Measurements from ENCODE around the gene MRPL51.
"Not testable (repeated sequence)": the region's sequence is repeated elsewhere in the genome, so short reads cannot be mapped to it uniquely, and the experiment has no call there.

The MRPL51 gene

DNA sequence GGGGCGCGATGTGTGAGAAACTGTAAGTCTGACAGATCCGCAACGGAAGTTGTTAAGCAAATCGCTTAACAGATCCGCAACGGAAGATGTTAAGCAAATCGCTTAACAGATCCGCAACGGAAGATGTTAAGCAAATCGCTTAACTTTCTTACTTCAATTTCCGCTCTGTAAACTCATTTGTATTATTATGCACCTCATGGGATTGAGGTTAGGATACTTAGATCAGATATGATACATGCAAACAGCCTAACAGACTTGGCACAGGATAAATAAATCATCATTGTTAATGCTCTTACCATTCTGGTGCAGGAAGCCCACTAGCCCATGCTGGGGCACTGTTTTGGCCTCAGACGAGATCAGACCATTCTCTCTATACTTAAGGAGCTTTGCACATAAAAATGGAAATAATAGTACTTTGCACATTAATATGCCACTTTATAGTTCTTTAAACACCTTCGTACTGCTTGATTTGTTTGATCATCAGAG, 1.2 kb upstream of the MRPL51 start:
- DNase-seq (ENCODE audit: extremely low spot score) = no peak
- ChIA-PET POLR2A (interaction anchor here (0.9 kb wide), 1 partner anchor 24 kb away, joined by 4 read pairs; the partner anchor contains the start of gene VAMP1), CTCF (interaction anchor here (0.7 to 2.4 kb wide), 7 partner anchors 12 to 70 kb away, joined by 4 to 6 read pairs (median 4); no protein-coding TSS in a partner anchor)
- TF ChIP-seq, protein P1, sequence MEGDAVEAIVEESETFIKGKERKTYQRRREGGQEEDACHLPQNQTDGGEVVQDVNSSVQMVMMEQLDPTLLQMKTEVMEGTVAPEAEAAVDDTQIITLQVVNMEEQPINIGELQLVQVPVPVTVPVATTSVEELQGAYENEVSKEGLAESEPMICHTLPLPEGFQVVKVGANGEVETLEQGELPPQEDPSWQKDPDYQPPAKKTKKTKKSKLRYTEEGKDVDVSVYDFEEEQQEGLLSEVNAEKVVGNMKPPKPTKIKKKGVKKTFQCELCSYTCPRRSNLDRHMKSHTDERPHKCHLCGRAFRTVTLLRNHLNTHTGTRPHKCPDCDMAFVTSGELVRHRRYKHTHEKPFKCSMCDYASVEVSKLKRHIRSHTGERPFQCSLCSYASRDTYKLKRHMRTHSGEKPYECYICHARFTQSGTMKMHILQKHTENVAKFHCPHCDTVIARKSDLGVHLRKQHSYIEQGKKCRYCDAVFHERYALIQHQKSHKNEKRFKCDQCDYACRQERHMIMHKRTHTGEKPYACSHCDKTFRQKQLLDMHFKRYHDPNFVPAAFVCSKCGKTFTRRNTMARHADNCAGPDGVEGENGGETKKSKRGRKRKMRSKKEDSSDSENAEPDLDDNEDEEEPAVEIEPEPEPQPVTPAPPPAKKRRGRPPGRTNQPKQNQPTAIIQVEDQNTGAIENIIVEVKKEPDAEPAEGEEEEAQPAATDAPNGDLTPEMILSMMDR (IDR thresholded peaks at IDR 0.05; ENCODE audit: control extremely low read depth, extremely low read depth, low read depth, missing control alignments) = no peak

DNA sequence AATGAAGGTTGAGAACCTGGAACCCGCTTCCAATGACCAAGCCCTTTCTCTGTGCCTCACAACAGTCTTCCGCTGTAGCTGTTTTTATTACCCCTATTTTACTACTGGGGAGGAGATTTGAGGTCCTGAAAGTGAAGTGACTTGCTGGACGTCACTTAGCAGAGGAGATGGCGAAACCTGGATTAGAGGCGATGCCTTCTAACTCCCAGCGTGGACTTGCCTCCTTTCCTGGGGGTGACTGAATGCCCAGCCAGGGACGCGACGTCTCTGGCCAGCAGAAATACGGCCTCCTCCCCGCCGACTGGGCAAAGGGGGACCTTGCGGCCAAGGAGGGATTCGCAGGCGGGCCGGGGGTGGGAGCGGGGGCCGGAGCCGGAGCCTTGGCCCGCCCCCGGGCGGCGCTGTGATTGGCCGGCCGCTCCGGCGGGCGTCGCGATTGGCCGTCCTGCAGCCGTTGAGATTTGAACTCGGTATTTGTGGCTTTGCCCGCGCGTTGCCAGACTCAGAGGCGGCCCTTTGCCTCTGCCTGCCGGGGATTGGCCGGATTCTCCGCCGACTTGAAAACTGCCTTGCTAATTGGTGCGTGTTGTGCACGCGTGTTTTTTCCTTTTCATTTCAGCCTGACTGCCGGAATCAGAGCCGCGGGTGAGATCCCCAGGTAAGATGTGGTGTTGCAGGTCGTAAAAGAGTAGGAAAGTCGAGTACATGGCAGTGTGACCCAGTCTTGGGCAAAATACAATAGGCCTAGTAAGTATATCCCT, 615 bp upstream of the MRPL51 start, which contains the start of gene NCAPD2:
TSS of gene NCAPD2 (plus strand) at position 606 of the 761 bp plus-strand sequence. CDS start 997 bp downstream, outside the sequence.
- TF ChIP-seq, protein P1 (IDR thresholded peaks at IDR 0.05; ENCODE audit: control extremely low read depth, extremely low read depth, low read depth, missing control alignments) = no peak
- CTCF ChIA-PET = interaction anchor here (0.8 to 1.9 kb wide), 8 partner anchors 24 to 298 kb away, joined by 3 to 10 read pairs (median 4); partner anchors contain the start of gene VAMP1
- POLR2A ChIA-PET = interaction anchor here (0.8 to 2.5 kb wide), 5 partner anchors 23 to 196 kb away, joined by 3 to 31 read pairs (median 4); partner anchors contain the start of genes GAPDH, VAMP1 and ZNF384
- DNase-seq (ENCODE audit: extremely low spot score) = peak; percentile 96

DNA sequence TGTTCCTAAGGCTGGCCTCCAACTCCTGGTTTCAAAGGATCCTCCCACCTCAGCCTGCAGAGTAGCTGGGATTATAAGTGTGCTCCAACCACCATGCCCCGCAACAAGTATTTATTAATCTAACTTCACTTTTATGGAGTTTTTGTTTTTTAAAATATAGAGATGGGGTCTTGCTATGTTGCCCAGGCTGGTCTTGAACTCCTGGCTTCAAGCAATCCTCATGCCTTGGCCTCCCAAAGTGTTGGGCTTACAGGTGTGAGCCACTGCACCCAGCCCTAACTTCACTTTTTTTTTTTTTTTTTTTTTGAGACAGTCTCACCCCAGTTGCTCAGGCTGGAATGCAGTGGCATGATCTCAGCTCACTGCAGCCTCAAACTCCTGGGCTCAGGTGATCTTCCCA, 2.4 kb downstream of the MRPL51 start:
- DNase-seq (ENCODE audit: extremely low spot score) = not testable (repeated sequence)
- ChIA-PET POLR2A (interaction anchor here (0.5 to 0.8 kb wide), 5 partner anchors 11 to 234 kb away, joined by 3 to 11 read pairs (median 4); partner anchors contain the start of gene VAMP1), CTCF (interaction anchor here (1.1 to 1.5 kb wide), 2 partner anchors 11 to 48 kb away, joined by 3 read pairs; no protein-coding TSS in a partner anchor)

DNA sequence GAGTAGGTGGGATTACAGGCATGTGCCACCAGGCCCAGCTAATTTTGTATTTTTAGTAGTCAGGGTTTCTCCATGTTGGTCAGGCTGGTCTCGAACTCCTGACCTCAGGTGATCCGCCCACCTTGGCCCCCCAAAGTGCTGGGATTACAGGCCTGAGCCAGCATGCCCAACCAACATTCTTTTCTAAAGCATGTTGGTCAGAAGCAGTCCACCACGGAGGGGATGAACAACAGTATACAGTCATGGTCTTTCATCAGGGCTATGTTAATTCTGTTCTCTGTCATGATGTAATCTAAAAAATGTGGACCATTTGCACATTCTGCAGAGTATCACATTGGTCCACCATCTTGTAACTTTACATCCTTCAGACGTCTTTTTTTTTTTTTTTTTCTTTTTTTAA, 3.6 kb downstream of the MRPL51 start:
- POLR2A ChIA-PET = interaction anchor here (0.6 to 2.8 kb wide), 2 partner anchors 18 to 19 kb away, joined by 3 to 16 read pairs; partner anchors contain the start of gene VAMP1
- CTCF ChIA-PET = interaction anchor here (3.2 kb wide), 1 partner anchor 49 kb away, joined by 13 read pairs; no protein-coding TSS in a partner anchor
- no peak for DNase-seq (ENCODE audit: extremely low spot score)
- TF ChIP-seq, protein P1 (IDR thresholded peaks at IDR 0.05; ENCODE audit: control extremely low read depth, extremely low read depth, low read depth, missing control alignments) = no peak

DNA sequence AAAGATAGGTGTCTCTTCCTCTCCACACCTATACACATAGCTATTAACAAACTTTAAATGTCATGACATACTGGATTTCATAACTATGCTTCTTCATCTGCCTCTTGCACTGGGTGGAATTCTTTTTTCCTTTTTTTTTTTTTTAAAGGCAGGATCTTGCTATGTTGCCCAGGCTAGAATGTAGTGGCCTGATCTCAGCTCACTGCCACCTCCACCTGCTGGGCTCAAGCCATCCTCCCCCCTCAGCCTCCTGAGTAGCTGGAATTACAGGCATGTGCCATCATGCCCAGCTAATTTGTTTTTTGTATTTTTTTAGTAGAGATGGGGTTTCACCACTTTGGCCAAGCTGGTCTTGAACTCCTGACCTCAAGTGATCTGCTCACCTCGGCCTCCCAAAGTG, 4.8 kb downstream of the MRPL51 start:
- ChIA-PET CTCF (interaction anchor here (1.3 to 3.2 kb wide), 4 partner anchors 9 to 65 kb away, joined by 3 to 13 read pairs (median 8); no protein-coding TSS in a partner anchor), POLR2A (interaction anchor here (0.9 to 2.8 kb wide), 2 partner anchors 18 to 46 kb away, joined by 6 to 16 read pairs; partner anchors contain the start of gene VAMP1)
- TF ChIP-seq, protein P1 (IDR thresholded peaks at IDR 0.05; ENCODE audit: control extremely low read depth, extremely low read depth, low read depth, missing control alignments) = no peak
- DNase-seq (ENCODE audit: extremely low spot score) = no peak

DNA sequence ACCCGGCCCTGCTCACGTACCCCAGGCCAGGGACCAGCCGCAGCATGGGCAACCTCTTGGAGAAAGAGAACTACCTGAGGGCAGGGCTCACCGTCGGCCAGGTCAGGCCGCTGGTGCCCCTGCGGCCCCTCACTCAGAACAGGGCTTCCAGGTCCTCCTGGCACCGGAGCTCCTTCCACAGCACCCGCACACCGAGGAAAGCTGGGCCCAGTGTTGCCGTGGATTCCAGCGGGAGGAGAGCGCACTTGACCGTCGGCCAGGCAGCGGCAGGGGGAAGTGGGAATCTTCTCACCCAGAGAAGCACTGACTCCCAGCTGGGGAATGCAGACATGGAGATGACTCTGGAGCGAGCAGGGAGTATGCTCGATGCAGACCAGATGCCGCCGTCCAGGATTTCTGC, 14.6 kb downstream of the MRPL51 start:
- CTCF ChIA-PET = no interaction called here

DNA sequence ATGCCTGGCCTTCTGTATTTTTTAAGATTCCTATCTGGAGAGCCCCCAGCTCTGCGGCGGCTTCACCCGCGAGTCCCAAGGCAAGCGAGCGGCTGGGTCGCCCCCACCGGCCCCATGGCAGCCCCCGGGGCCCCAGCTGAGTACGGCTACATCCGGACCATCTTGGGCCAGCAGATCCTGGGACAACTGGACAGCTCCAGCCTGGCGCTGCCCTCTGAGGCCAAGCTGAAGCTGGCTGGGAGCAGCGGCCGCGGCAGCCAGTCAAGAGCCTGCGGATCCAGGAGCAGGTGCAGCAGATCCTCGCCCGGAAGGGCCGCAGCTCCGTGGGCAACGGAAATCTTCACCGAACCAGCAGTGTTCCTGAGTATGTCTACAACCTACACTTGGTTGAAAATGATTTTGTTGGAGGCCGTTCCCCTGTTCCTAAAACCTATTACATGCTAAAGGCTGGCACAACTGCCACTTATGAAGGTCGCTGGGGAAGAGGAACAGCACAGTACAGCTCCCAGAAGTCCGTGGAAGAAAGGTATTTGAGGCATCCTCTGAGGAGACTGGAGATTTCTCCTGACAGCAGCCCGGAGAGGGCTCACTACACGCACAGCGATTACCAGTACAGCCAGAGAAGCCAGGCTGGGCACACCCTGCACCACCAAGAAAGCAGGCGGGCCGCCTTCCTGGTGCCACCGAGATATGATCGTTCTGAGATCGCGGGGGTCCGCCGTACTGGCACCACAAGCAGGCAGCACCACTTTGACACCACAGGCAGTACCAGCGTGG, 15.3 kb downstream of the MRPL51 start:
- ChIA-PET CTCF (interaction anchor here (0.9 kb wide), 1 partner anchor 12 kb away, joined by 3 read pairs; no protein-coding TSS in a partner anchor), POLR2A (interaction anchor here (0.6 kb wide), 1 partner anchor 281 kb away, joined by 4 read pairs; no protein-coding TSS in a partner anchor)
- DNase-seq (ENCODE audit: extremely low spot score) = not testable (repeated sequence)

More for the DNA sequence above, 14.6 kb downstream of the MRPL51 start:
- POLR2A ChIA-PET = interaction anchor here (0.5 kb wide), 1 partner anchor 56 kb away, joined by 3 read pairs; no protein-coding TSS in a partner anchor
- TF ChIP-seq, protein P1 (IDR thresholded peaks at IDR 0.05; ENCODE audit: control extremely low read depth, extremely low read depth, low read depth, missing control alignments) = no peak
- DNase-seq (ENCODE audit: extremely low spot score) = no peak

Measured in GM10248 (cell line).